Panc1 (cell line): ENCODE measurements around the gene SH3GL1. TPM values are rescaled to one million over a fixed set of nuclear protein-coding genes. Genes with fewer than 3 reads are reported as not detected.

Experiments
- ATAC-seq: fragments of 200-7000 bp; cut with Tn5 transposase; 2 replicates; pipeline ENCODE4 v1.9.1; 2020; ENCODE audit warnings: mild to moderate bottlenecking, moderate library complexity
- BruUV-seq: library from RNA; stranded (reverse); fragments of 400-500 nt; replicated peaks from 2 replicates; lab custom pipeline; 2021; lab: Mats Ljungman, UMichigan
- CTCF ChIA-PET: fragments of 300-600 bp; sonication (Branson Sonifier 250); formaldehyde crosslinking; loops from one replicate; lab custom pipeline; 2022; ENCODE audit warnings: antibody characterized with exemption; lab: Charles Lee
- POLR2A ChIA-PET: fragments of 300-600 bp; sonication (Branson Sonifier 250); formaldehyde crosslinking; loops from one replicate; lab custom pipeline; 2022; ENCODE audit warnings: antibody characterized with exemption; lab: Charles Lee
- DNase-seq: peaks from one replicate; pipeline ENCODE4 v3.0.0-alpha.2; 2010; ENCODE audit warnings: low read depth, low spot score
- H3K27ac ChIP-seq: 2 replicates; pipeline ENCODE4 v1.5.1; 2011; ENCODE audit warnings: mild to moderate bottlenecking, low read length, inconsistent platforms
- H3K27me3 ChIP-seq: fragments of 200-500 bp; sonication (Bioruptor generic); 2 replicates; pipeline ENCODE4 v1.6.0; 2014; ENCODE audit warnings: low read length, inconsistent platforms; ENCODE audit not compliant: control insufficient read depth, insufficient read depth
- H3K36me3 ChIP-seq: fragments of 200-500 bp; sonication (Bioruptor generic); 2 replicates; pipeline ENCODE4 v1.5.1; 2014; ENCODE audit warnings: inconsistent platforms, mild to moderate bottlenecking, low read length, moderate library complexity; ENCODE audit not compliant: control insufficient read depth, insufficient read depth
- H3K4me1 ChIP-seq: 2 replicates; pipeline ENCODE4 v1.5.1; 2011; ENCODE audit warnings: inconsistent platforms, mild to moderate bottlenecking, low read length, moderate library complexity; ENCODE audit not compliant: control insufficient read depth, insufficient read depth
- H3K4me3 ChIP-seq, 2 experiments: 2 replicates each; pipeline ENCODE4 v1.5.1; 2011 to 2012; ENCODE audit warnings: low read depth in 2 of 2, low read length in 2 of 2, mild to moderate bottlenecking in 2 of 2, inconsistent platforms in 1 of 2, moderate library complexity in 1 of 2
- H3K9me3 ChIP-seq: fragments of 200-500 bp; sonication (Bioruptor generic); 2 replicates; pipeline ENCODE4 v1.5.1; 2014; ENCODE audit warnings: low read depth, mild to moderate bottlenecking, inconsistent platforms, low read length, moderate library complexity; ENCODE audit not compliant: control insufficient read depth, insufficient read depth
- POLR2AphosphoS5 ChIP-seq: IDR thresholded peaks from 2 replicates; pipeline ENCODE4 v1.6.1; 2012; ENCODE audit warnings: mild to moderate bottlenecking, low read depth, low read length, moderate library complexity
- SIN3A ChIP-seq: IDR thresholded peaks from 2 replicates; pipeline ENCODE4 v1.6.1; 2012; ENCODE audit warnings: low read depth, mild to moderate bottlenecking, low read length, moderate library complexity, borderline replicate concordance; ENCODE audit not compliant: insufficient read depth
- TCF7L2 ChIP-seq: IDR thresholded peaks from 2 replicates; pipeline ENCODE4 v1.6.1; 2011; ENCODE audit warnings: mild to moderate bottlenecking, low read depth, low read length, inconsistent platforms
- in situ Hi-C: cut with HindIII; loops from 2 replicates; pipeline ENCODE4 v1.10.0; 2016; ENCODE audit warnings: low sequenced_read_pairs, low pct_unique_long_range_greater_than_20kb
- intact Hi-C: fragments of 100-400 bp; cut with micrococcal nuclease; formaldehyde crosslinking; loops from one replicate; pipeline ENCODE4 v1.10.0; 2022; ENCODE audit not compliant: unreplicated experiment
- total RNA-seq: library from RNA; stranded (reverse); gene quantifications from one replicate; pipeline ENCODE4 v1.2.1, GENCODE V29; 2021; ENCODE audit not compliant: unreplicated experiment
- TF ChIP-seq, protein P1 (sequence below): fragments of 450-650 bp; IDR thresholded peaks from 2 replicates; pipeline ENCODE4 v1.5.1; 2017; ENCODE audit warnings: mild to moderate bottlenecking
- TF ChIP-seq, protein P2 (sequence below), 2 experiments: IDR thresholded peaks; 2 replicates each; pipeline ENCODE4 v1.6.1; 2011 to 2012; ENCODE audit warnings: low read depth in 2 of 2, control low read depth in 1 of 2, low read length in 1 of 2, mild to moderate bottlenecking in 1 of 2, moderate library complexity in 1 of 2; ENCODE audit not compliant: insufficient read depth in 1 of 2

The SH3GL1 gene
- total RNA-seq, 1 experiment from 2014 or later, result 57.1 TPM

GRCh38 chr19:4358709-4359626 is 41.4 kb downstream of the SH3GL1 start:
- Histone ChIP-seq H3K36me3 (no peaks in the 10 kb centered on the region), H3K27ac (peak overlapping the region; percentile 44; the same call in 1 of the 2 replicates), H3K27me3 (no peaks in the 10 kb centered on the region), H3K4me1 (peaks cover 26% of the 10 kb centered on the region), H3K4me3 (no peak overlapping the region), H3K9me3 (no peaks in the 10 kb centered on the region)
- CTCF ChIA-PET, result interaction anchor here (0.6 kb wide), 1 partner anchor 42 kb away, joined by 6 read pairs; no protein-coding TSS in a partner anchor
- POLR2A ChIA-PET, result interaction anchor here (0.5 to 0.6 kb wide), 2 partner anchors 10 to 112 kb away, joined by 3 to 4 read pairs; partner anchors contain the start of gene YJU2
- intact Hi-C loops (no loop called here), in situ Hi-C loops (no loop called here)
- ATAC-seq (no peak), DNase-seq (no peak)
- TF ChIP-seq, protein P1, sequence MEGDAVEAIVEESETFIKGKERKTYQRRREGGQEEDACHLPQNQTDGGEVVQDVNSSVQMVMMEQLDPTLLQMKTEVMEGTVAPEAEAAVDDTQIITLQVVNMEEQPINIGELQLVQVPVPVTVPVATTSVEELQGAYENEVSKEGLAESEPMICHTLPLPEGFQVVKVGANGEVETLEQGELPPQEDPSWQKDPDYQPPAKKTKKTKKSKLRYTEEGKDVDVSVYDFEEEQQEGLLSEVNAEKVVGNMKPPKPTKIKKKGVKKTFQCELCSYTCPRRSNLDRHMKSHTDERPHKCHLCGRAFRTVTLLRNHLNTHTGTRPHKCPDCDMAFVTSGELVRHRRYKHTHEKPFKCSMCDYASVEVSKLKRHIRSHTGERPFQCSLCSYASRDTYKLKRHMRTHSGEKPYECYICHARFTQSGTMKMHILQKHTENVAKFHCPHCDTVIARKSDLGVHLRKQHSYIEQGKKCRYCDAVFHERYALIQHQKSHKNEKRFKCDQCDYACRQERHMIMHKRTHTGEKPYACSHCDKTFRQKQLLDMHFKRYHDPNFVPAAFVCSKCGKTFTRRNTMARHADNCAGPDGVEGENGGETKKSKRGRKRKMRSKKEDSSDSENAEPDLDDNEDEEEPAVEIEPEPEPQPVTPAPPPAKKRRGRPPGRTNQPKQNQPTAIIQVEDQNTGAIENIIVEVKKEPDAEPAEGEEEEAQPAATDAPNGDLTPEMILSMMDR, result no peak
- TF ChIP-seq SIN3A (no peak), POLR2AphosphoS5 (0 out of 2 replicates have a peak, but pooled peaks have one; percentile 8)
- no TSS peak for BruUV-seq

DNA sequence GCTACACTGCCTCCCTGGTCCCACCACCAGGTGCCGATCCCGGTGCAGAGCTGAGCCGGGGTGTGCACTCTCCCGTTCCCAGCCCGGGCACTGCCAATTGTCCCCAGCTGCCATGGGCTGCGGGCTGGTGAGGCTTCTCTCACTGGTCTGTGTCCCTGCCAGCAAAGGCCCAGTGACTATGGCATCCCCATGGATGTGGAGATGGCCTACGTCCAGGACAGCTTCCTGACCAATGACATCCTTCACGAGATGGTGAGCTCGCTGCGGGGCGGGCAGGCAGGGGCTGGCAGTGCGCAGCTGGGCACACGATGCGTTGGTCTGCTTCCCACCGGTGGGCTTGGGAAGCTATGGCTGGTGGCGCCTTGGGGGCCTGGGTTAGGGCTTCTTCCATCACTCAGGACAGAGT is 42.4 kb downstream of the SH3GL1 start:
- in situ Hi-C loops, result no loop called here
- no peak for DNase-seq
- ChIA-PET POLR2A (no interaction called here), CTCF (interaction anchor here (1.6 kb wide), 1 partner anchor 91 kb away, joined by 4 read pairs; no protein-coding TSS in a partner anchor)
- intact Hi-C loops, result no loop called here
- no peak for ATAC-seq
- H3K4me1 ChIP-seq, result peaks cover 26% of the 10 kb centered on the region
- H3K36me3 ChIP-seq, result no peaks in the 10 kb centered on the region
- H3K27ac ChIP-seq, result no peak overlapping the region
- H3K9me3 ChIP-seq, result no peaks in the 10 kb centered on the region
- no TSS peak for BruUV-seq
- H3K27me3 ChIP-seq, result no peaks in the 10 kb centered on the region
- no peak overlapping the region for H3K4me3 ChIP-seq
- TF ChIP-seq, protein P2, sequence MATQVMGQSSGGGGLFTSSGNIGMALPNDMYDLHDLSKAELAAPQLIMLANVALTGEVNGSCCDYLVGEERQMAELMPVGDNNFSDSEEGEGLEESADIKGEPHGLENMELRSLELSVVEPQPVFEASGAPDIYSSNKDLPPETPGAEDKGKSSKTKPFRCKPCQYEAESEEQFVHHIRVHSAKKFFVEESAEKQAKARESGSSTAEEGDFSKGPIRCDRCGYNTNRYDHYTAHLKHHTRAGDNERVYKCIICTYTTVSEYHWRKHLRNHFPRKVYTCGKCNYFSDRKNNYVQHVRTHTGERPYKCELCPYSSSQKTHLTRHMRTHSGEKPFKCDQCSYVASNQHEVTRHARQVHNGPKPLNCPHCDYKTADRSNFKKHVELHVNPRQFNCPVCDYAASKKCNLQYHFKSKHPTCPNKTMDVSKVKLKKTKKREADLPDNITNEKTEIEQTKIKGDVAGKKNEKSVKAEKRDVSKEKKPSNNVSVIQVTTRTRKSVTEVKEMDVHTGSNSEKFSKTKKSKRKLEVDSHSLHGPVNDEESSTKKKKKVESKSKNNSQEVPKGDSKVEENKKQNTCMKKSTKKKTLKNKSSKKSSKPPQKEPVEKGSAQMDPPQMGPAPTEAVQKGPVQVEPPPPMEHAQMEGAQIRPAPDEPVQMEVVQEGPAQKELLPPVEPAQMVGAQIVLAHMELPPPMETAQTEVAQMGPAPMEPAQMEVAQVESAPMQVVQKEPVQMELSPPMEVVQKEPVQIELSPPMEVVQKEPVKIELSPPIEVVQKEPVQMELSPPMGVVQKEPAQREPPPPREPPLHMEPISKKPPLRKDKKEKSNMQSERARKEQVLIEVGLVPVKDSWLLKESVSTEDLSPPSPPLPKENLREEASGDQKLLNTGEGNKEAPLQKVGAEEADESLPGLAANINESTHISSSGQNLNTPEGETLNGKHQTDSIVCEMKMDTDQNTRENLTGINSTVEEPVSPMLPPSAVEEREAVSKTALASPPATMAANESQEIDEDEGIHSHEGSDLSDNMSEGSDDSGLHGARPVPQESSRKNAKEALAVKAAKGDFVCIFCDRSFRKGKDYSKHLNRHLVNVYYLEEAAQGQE (IDR thresholded peaks at IDR 0.05; ENCODE audit: insufficient read depth in 1 of 2, low read depth in 2 of 2, low read length in 1 of 2), result no peak
- TF ChIP-seq TCF7L2 (no peak), SIN3A (no peak), POLR2AphosphoS5 (no peak)
- TF ChIP-seq, protein P1, result no peak
